HepG2 (cell line): ENCODE measurements around the gene MAP2K6. TPM values are rescaled to one million over a fixed set of nuclear protein-coding genes. Genes with fewer than 3 reads are reported as not detected.

Source experiments
- AGO1 ChIP-seq: fragments of 200-400 bp; formaldehyde crosslinking; IDR thresholded peaks from 2 replicates; pipeline ENCODE4 v1.6.1; 2017; ENCODE audit warnings: mild to moderate bottlenecking, low read depth, low read length, moderate library complexity; ENCODE audit not compliant: poor library complexity, severe bottlenecking
- ARNTL ChIP-seq: sonication (generic); formaldehyde crosslinking; IDR thresholded peaks from 2 replicates; pipeline ENCODE4 v1.4.0; 2020; ENCODE audit warnings: mild to moderate bottlenecking, missing genetic modification reagents
- CBX2 ChIP-seq, 2 experiments: fragments of 200-600 bp in 1 of 2; sonication (generic); formaldehyde crosslinking in 1 of 2; IDR thresholded peaks; 2 replicates each; pipeline versions ENCODE4 v1.7.0 to v1.8.1; 2018 to 2022; ENCODE audit warnings: low read depth in 2 of 2, low read length in 1 of 2, mild to moderate bottlenecking in 1 of 2, missing genetic modification reagents in 1 of 2
- EP300 ChIP-seq, 3 experiments: sonication (generic) in 1 of 3; formaldehyde crosslinking in 1 of 3; IDR thresholded peaks; 2 replicates each; pipeline versions ENCODE4 v1.5.1 to v1.6.1; 2011 to 2020; ENCODE audit warnings: low read depth in 2 of 3, low read length in 2 of 3, borderline replicate concordance in 1 of 3, improper control_type of control experiment in 1 of 3, mild to moderate bottlenecking in 1 of 3, missing genetic modification reagents in 1 of 3, moderate library complexity in 1 of 3
- FOXA1 ChIP-seq, 2 experiments: fragments of 450-650 bp in 1 of 2; sonication (generic) in 1 of 2; formaldehyde crosslinking in 1 of 2; IDR thresholded peaks; 2 replicates each; pipeline versions ENCODE4 v1.4.0 to v1.6.1; 2016 to 2020; ENCODE audit warnings: missing genetic modification reagents in 1 of 2
- FOXP1 ChIP-seq, 2 experiments: fragments of 450-650 bp in 1 of 2; IDR thresholded peaks; 2 replicates each; pipeline ENCODE4 v1.6.1; 2017 to 2018; ENCODE audit warnings: antibody characterized with exemption in 1 of 2
- KDM5A ChIP-seq: fragments of 200-600 bp; sonication (generic); IDR thresholded peaks from 2 replicates; pipeline ENCODE4 v1.7.0; 2018; ENCODE audit warnings: antibody characterized with exemption, mild to moderate bottlenecking, low read length, borderline replicate concordance
- KLF16 ChIP-seq, 2 experiments: sonication (generic) in 1 of 2; formaldehyde crosslinking in 1 of 2; IDR thresholded peaks; 2 replicates each; pipeline versions ENCODE4 v1.6.1 to v1.8.0; 2016 to 2023; ENCODE audit warnings: missing genetic modification reagents in 2 of 2, missing compliant biosample characterization in 1 of 2
- NCOA1 ChIP-seq: sonication (generic); formaldehyde crosslinking; IDR thresholded peaks from 2 replicates; pipeline ENCODE4 v1.9.0; 2021; ENCODE audit warnings: missing genetic modification reagents
- NFIB ChIP-seq: sonication (generic); formaldehyde crosslinking; IDR thresholded peaks from 2 replicates; pipeline ENCODE4 v1.9.0; 2021; ENCODE audit warnings: missing genetic modification reagents, mild to moderate bottlenecking, borderline replicate concordance
- NFKB2 ChIP-seq: sonication (generic); formaldehyde crosslinking; IDR thresholded peaks from 2 replicates; pipeline ENCODE4 v1.4.0; 2020; ENCODE audit warnings: missing genetic modification reagents, borderline replicate concordance
- PAWR ChIP-seq: sonication (generic); formaldehyde crosslinking; IDR thresholded peaks from 2 replicates; pipeline ENCODE4 v1.4.0; 2020; ENCODE audit warnings: missing genetic modification reagents, mild to moderate bottlenecking, borderline replicate concordance
- SMYD3 ChIP-seq: sonication (generic); formaldehyde crosslinking; IDR thresholded peaks from 2 replicates; pipeline ENCODE4 v1.8.1; 2023; ENCODE audit warnings: mild to moderate bottlenecking, missing genetic modification reagents
- SYNCRIP ChIP-seq: fragments of 200-400 bp; formaldehyde crosslinking; IDR thresholded peaks from 2 replicates; pipeline ENCODE4 v1.6.1; 2018; ENCODE audit warnings: mild to moderate bottlenecking, low read depth, low read length; ENCODE audit not compliant: insufficient read depth
- U2AF1 ChIP-seq: fragments of 200-400 bp; formaldehyde crosslinking; optimal IDR thresholded peaks from 2 replicates; pipeline ENCODE3; 2017; ENCODE audit warnings: mild to moderate bottlenecking, low read depth, low read length
- ZBTB7A ChIP-seq: sonication (generic); formaldehyde crosslinking; IDR thresholded peaks from 2 replicates; pipeline ENCODE4 v1.8.0; 2022; ENCODE audit warnings: mild to moderate bottlenecking, missing genetic modification reagents
- ZEB1 ChIP-seq: IDR thresholded peaks from 2 replicates; pipeline ENCODE4 v1.6.1; 2012; ENCODE audit warnings: mild to moderate bottlenecking, low read depth, inconsistent platforms; ENCODE audit not compliant: insufficient replicate concordance
- ZFX ChIP-seq: sonication (generic); formaldehyde crosslinking; IDR thresholded peaks from 2 replicates; pipeline ENCODE4 v1.4.0; 2020; ENCODE audit warnings: mild to moderate bottlenecking, low read depth, missing genetic modification reagents, moderate library complexity
- ZNF160 ChIP-seq: sonication (generic); formaldehyde crosslinking; IDR thresholded peaks from 2 replicates; pipeline ENCODE4 v1.8.0; 2022; ENCODE audit warnings: mild to moderate bottlenecking, inconsistent platforms, missing genetic modification reagents
- ZNF567 ChIP-seq: sonication (generic); formaldehyde crosslinking; IDR thresholded peaks from 2 replicates; pipeline ENCODE4 v1.8.1; 2023; ENCODE audit warnings: mild to moderate bottlenecking, missing genetic modification reagents, borderline replicate concordance
- polyA plus RNA-seq, 8 experiments: library from polyadenylated mRNA; depleted of rRNA in 3 of 8; stranded (reverse) in 7 of 8; unstranded in 1 of 8; fragments of >200 nt; fragmentation: Illumina TruSeq in 4 of 8; extraction: Trizol in 4 of 8; gene quantifications; 2 replicates each; pipeline versions ENCODE4 v1.2.1 to v1.2.3, GENCODE V29; 2011 to 2016; ENCODE audit warnings: low read depth in 4 of 8, missing spikeins in 1 of 8, mixed read lengths in 1 of 8; ENCODE audit not compliant: insufficient read depth in 1 of 8
- total RNA-seq, 5 experiments: library from RNA; depleted of rRNA; stranded (reverse); fragments of >200 nt; fragmentation: Illumina TruSeq; extraction: Trizol; gene quantifications; 2 replicates each; pipeline ENCODE4 v1.2.3, GENCODE V29; 2016; ENCODE audit warnings: low read depth in 1 of 5
- TF ChIP-seq, protein P1 (sequence below): sonication (generic); formaldehyde crosslinking; IDR thresholded peaks from 2 replicates; pipeline ENCODE4 v1.4.0; 2020; ENCODE audit warnings: missing genetic modification reagents
- TF ChIP-seq, protein P2 (sequence below): sonication (generic); formaldehyde crosslinking; IDR thresholded peaks from 2 replicates; pipeline ENCODE4 v1.4.0; 2020; ENCODE audit warnings: missing genetic modification reagents

MAP2K6 gene
- total and polyA plus RNA-seq, 2 of the 13 experiments (the other 11 are each of a cell fraction or from before 2014, with no cell fraction given) = 5.1 to 33.6 TPM

DNA sequence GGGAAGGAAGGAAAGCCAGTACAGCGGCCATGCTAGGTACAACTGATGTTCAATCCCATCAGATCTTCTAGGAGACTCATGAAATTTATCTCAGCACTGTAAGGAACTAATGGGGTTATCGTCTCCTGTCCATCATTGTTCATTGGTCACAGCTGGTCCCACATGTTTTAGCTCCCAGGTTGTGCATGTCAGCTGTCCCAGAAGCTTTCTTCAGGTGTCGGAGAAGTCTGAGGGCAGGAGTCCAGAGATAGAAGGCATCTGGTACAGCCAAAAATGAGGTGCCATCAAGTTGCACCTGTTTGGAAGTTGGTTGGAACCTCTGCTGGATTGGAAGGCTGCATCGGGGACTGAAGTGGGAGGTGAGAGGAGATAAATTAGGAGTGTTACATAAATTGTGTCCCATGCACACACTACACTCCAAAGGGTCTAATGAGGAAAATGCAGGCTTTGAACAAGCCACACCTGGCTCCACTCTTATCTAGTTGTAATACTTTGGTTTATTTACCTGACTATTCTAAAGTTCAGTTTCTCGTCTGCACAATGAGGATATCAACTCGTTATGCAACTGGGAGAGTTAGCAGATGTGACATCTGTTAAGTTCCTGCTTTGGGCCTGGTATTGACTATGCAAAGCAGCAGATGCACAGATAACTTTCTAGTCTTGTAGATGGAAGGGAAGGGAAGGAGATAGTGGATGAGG lies 62.9 kb downstream of the MAP2K6 start (continued):
- TF ChIP-seq EP300 (IDR thresholded peaks at IDR 0.05; ENCODE audit: low read depth in 2 of 2, low read length in 2 of 2) (peak in 1 of 2 experiments; percentile 55; a peak in 1 of 4 replicates), EP300 (CRISPR knock-in tag; IDR thresholded peaks at IDR 0.05; ENCODE audit: borderline replicate concordance) (no peak), FOXP1 (IDR thresholded peaks at IDR 0.05) (no peak), FOXP1 (CRISPR knock-in tag; IDR thresholded peaks at IDR 0.05) (peak; percentile 52; the same call in 1 of the 2 replicates), ZBTB7A (no peak), NCOA1 (no peak), ZEB1 (no peak), SMYD3 (CRISPR knock-in tag) (no peak), KDM5A (no peak), AGO1 (no peak), U2AF1 (no peak), PAWR (CRISPR knock-in tag) (no peak), ZNF160 (CRISPR knock-in tag) (no peak), ARNTL (no peak), FOXA1 (IDR thresholded peaks at IDR 0.05) (no peak), FOXA1 (CRISPR knock-in tag; IDR thresholded peaks at IDR 0.05) (peak; percentile 40), CBX2 (IDR thresholded peaks at IDR 0.05; ENCODE audit: low read depth, low read length) (no peak), CBX2 (CRISPR knock-in tag; IDR thresholded peaks at IDR 0.05; ENCODE audit: low read depth) (no peak), NFKB2 (no peak), KLF16 (CRISPR knock-in tag; IDR thresholded peaks at IDR 0.05) (no peak), ZNF567 (no peak), NFIB (CRISPR knock-in tag) (no peak), SYNCRIP (no peak), ZFX (CRISPR knock-in tag) (peak; percentile 48)
- TF ChIP-seq, protein P1, sequence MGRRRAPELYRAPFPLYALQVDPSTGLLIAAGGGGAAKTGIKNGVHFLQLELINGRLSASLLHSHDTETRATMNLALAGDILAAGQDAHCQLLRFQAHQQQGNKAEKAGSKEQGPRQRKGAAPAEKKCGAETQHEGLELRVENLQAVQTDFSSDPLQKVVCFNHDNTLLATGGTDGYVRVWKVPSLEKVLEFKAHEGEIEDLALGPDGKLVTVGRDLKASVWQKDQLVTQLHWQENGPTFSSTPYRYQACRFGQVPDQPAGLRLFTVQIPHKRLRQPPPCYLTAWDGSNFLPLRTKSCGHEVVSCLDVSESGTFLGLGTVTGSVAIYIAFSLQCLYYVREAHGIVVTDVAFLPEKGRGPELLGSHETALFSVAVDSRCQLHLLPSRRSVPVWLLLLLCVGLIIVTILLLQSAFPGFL (CRISPR knock-in tag) = no peak
- TF ChIP-seq, protein P2, sequence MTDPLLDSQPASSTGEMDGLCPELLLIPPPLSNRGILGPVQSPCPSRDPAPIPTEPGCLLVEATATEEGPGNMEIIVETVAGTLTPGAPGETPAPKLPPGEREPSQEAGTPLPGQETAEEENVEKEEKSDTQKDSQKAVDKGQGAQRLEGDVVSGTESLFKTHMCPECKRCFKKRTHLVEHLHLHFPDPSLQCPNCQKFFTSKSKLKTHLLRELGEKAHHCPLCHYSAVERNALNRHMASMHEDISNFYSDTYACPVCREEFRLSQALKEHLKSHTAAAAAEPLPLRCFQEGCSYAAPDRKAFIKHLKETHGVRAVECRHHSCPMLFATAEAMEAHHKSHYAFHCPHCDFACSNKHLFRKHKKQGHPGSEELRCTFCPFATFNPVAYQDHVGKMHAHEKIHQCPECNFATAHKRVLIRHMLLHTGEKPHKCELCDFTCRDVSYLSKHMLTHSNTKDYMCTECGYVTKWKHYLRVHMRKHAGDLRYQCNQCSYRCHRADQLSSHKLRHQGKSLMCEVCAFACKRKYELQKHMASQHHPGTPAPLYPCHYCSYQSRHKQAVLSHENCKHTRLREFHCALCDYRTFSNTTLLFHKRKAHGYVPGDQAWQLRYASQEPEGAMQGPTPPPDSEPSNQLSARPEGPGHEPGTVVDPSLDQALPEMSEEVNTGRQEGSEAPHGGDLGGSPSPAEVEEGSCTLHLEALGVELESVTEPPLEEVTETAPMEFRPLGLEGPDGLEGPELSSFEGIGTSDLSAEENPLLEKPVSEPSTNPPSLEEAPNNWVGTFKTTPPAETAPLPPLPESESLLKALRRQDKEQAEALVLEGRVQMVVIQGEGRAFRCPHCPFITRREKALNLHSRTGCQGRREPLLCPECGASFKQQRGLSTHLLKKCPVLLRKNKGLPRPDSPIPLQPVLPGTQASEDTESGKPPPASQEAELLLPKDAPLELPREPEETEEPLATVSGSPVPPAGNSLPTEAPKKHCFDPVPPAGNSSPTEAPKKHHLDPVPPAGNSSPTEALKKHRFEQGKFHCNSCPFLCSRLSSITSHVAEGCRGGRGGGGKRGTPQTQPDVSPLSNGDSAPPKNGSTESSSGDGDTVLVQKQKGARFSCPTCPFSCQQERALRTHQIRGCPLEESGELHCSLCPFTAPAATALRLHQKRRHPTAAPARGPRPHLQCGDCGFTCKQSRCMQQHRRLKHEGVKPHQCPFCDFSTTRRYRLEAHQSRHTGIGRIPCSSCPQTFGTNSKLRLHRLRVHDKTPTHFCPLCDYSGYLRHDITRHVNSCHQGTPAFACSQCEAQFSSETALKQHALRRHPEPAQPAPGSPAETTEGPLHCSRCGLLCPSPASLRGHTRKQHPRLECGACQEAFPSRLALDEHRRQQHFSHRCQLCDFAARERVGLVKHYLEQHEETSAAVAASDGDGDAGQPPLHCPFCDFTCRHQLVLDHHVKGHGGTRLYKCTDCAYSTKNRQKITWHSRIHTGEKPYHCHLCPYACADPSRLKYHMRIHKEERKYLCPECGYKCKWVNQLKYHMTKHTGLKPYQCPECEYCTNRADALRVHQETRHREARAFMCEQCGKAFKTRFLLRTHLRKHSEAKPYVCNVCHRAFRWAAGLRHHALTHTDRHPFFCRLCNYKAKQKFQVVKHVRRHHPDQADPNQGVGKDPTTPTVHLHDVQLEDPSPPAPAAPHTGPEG (CRISPR knock-in tag) = no peak
